Activated CD4-positive, alpha-beta T cell treated with anti-CD3 and anti-CD28 coated beads, Interleukin-10, Interleukin-2, amounts not matched to agents 100 ng/mL and 50 ng/mL, durations not matched to agents 16 hours and 8 hours (primary cell): ENCODE measurements around the gene RPS6KA2.

Experiments
- DNase-seq: peaks from one replicate; pipeline ENCODE4 v3.0.0-alpha.2; 2020

RPS6KA2 gene

GRCh38 chr6:166613027-166613426 lies 14.0 kb downstream of the RPS6KA2 start:
- no peak for DNase-seq

- no peak for DNase-seq
Observed at GRCh38 chr6:166612471-166612881, 14.6 kb downstream of the RPS6KA2 start.

- DNase-seq: no peak
Observed at GRCh38 chr6:166611631-166612030, 15.4 kb downstream of the RPS6KA2 start.

- no peak for DNase-seq
Observed at GRCh38 chr6:166610069-166610468, 17.0 kb downstream of the RPS6KA2 start.

- DNase-seq: no peak
Observed at GRCh38 chr6:166608774-166609173, 18.3 kb downstream of the RPS6KA2 start.

GRCh38 chr6:166605752-166606151 lies 21.3 kb downstream of the RPS6KA2 start:
- no peak for DNase-seq

DNA sequence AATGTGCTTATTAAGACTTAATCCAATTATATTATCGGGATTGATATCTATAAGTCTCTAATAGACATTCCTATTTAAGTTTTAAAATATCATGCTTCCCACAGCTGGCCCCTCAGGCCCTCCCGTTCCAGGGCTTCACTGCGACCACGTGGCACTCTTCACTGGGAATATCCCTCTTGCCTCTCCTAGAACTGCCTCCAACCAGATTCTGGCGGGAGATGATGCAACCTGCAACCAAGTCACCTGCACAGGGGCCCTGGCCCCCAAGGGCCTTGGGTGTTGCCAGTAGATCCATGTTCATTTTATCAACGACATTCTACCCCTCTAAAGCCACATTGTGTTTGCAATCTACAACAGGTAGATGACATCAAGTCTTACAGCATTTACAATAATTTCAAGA lies 22.1 kb downstream of the RPS6KA2 start:
- no peak for DNase-seq

DNA sequence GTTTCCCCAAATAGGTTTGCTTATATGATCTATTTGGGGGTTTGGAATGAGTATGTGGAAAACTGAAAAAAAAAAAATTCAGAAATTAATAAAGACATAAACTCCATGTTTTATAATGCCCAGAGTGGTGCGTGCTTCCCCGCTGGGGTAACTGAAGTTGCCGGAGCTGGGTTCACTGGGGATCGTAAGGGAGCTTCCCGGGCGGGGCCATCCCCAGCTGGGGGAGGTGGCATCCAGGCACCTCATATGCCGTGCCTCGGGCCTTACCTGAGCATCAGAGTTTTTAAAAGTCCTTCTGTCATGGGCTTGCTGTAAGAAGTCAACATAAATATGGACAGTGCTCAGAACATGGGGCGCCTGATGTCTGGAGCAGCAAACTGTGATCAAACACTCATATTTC lies 22.7 kb downstream of the RPS6KA2 start:
- DNase-seq: no peak

DNA sequence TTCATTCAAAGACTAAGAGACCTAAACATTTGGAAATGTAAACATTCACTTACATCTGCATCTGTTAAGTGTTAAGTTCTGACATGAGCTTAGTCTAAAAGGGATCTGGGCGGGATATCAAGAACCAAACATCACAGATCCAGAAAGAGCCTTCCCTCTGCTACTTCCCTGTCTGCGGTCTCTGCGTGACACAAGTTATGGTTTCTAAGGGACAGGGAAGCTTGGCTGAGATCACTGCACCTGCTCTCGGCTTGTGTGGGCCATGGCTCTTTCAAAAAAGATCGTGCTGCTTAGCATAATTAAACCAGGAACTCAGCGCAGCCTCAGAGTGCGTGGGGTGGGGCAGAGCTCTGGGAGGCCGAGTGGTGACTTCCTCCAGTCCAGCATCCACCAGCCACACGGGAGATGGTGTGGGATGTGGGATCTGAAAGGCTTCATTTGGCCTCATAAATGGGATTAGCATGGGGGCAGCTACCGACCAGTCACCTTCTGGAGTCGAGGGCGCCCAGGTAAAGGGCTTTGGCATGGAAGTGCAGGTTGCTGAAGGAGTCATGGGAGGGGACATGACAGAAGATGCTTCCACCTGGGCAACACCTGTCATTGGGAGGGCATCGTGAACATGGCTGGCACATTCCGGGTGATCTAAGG lies 23.9 kb downstream of the RPS6KA2 start:
- DNase-seq: no peak

GRCh38 chr6:166601956-166602355 lies 25.1 kb downstream of the RPS6KA2 start:
- DNase-seq: no peak

- DNase-seq: no peak
Observed at GRCh38 chr6:166600931-166601330, 26.1 kb downstream of the RPS6KA2 start.

GRCh38 chr6:166599205-166599604 lies 27.8 kb downstream of the RPS6KA2 start:
- DNase-seq: no peak

DNA sequence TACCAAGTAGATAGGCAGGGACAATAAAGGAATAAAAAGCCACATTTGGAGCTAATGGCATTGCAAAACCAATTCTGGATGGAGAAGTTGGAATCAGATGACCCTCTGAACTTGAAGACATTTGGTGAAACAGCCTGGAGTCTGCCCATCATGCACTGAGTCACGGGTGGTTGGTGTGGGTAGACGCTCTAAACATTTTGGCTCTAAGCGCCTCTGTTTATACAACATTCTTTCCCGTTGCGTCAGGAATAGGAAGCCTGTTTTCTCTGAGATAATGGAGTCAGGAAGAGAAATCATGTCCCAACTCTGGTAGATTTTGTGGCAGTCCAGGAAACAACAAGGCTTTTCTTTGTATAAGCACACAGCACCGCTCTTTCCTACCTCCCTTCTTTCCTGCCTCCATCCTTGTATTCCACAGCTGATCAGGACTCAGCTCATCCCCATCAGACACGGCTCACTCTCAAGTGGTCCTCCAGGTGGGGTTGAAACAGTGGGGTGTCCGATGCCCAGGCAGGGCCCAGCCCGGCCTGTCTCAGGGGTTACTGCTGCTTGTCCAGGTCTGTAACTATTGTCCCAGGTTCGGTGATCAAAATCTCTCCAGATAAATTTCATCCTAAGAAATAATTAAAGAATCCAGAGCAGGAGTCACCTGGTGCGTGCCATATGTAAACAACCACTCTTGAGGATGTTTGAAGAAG lies 28.5 kb downstream of the RPS6KA2 start:
- no peak for DNase-seq

- no peak for DNase-seq
Observed at GRCh38 chr6:166597711-166598440, 29.2 kb downstream of the RPS6KA2 start.

DNA sequence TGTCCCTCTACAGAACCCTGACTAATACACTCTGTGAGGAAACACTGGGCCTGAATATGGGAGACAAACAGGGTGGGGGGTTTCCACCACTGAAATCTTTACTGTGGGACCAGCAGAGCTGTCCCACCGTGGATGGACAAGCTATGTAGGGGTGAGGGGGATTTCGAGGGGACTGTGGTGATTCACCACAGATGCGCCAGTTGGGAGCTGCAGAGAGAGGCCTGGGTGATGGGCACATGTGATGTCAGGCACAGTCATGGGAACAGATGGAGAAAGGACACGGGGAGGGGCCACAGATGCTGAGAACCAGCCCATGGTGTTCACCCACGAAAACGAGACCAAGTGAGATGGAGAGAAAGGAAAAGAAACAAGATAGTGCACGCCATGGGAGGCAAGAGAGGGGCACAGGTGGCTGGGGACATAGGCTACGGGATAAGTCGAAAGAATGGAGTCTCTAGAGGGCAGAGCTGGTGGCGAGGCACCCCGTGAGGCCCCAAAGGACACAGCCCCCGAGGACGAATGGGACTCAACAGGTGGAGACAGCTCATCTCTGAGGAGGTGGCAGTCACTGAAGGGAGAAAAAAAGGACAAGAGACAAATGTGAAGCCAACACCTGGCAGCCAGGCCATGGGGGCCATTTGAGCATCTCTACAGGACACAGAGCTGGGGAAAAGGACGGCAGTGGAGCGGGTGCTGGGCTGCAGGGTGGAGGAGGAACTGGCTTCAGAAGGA lies 30.1 kb downstream of the RPS6KA2 start:
- DNase-seq: no peak

DNA sequence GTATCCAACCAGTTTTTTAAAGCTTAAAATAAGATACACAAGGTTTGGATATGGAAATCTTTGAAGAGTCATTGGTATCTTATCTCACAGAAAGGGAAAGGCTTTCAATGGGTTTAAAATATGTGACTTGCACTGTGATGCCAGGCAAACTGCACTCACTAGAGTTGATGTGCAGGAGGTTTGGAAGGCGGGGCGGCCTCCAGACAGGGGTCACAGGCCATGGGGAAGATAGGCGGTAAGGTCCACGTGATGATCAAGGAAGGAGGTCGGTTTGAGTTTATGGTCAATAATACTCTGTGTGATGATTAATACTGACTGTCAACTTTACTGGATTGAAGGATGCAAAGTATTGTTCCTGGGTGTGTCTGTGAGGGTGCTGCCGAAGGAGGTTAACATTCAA lies 31.1 kb downstream of the RPS6KA2 start:
- DNase-seq: no peak

GRCh38 chr6:166595061-166595780 lies 31.8 kb downstream of the RPS6KA2 start:
- DNase-seq: no peak

- no peak for DNase-seq
Observed at GRCh38 chr6:166592821-166593220, 34.2 kb downstream of the RPS6KA2 start.

- no peak for DNase-seq
Observed at GRCh38 chr6:166591961-166592520, 35.0 kb downstream of the RPS6KA2 start.

DNA sequence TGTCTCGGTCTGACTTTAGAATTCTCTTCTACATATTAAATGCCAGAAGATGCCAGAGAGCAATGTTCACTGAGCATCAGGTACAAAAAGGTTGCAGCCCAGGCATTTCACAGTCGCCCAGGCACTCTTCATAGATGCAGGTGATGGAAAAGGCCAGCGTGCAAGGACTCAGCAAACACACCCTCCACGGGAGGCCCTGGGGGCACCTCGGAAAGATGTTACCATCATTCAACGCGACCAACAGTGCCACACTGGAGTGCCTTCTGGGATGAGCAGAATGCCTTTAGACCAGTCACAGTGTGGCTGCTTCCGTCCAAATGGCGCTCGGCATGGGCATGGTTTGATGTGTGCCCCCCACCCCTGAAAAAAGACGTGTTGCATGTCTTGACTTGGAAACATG lies 36.0 kb downstream of the RPS6KA2 start:
- DNase-seq: no peak

GRCh38 chr6:166589786-166590574 lies 37.1 kb downstream of the RPS6KA2 start:
- no peak for DNase-seq

GRCh38 chr6:166589337-166589731 lies 37.7 kb downstream of the RPS6KA2 start:
- DNase-seq: no peak
